ENCODE measurements around the gene CRELD2.

DNA sequence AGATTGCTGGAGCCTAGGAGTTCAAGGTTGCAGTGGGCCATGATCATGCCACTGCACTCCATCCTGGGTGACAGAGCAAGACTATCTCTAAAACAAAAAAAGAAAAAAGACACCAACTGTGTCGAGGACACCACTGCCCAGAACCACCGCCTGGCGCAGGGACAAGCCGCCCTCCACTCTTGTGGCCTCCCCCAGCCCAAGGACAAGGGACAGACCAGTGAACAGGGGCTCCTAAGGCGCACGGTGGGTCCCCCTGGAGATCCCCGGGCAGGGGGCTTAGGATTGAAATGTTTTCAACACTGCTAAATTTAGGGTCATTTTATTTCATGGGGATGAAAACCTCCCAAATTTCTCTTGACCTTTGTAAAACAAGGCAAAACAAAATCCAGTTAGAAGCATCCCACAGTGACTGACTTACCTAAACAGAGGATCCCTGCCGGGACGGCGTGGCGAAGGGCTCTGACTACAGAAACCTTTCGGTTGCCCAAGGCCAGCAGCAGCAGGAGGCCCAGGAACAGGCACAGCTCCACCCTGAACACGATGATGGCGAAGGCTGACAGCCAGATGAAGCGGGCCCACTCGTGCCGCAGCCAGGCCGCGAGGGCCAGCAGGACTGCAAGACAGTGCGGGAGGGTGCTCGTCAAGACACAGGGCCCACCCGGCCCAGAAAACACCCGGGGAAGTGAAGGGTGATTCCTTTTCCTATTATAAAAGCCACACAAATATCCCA, 8.8 kb upstream of the CRELD2 start:
- TF ChIP-seq SMC3 (IDR thresholded peaks at IDR 0.05) (no peak), JUNB (IDR thresholded peaks at IDR 0.05) (no peak), EHMT2 (IDR thresholded peaks at IDR 0.05; ENCODE audit: low read depth) (no peak), EP300 (IDR thresholded peaks at IDR 0.05) (no peak), POLR2A (IDR thresholded peaks at IDR 0.05; ENCODE audit: low read length) (no peak), KDM5A (IDR thresholded peaks at IDR 0.05) (no peak), MAFK (IDR thresholded peaks at IDR 0.05; ENCODE audit: partially characterized antibody) (no peak), ZNF302 (CRISPR knock-in tag; IDR thresholded peaks at IDR 0.05) (no peak), FOSL2 (IDR thresholded peaks at IDR 0.05) (no peak), FOSL2 (CRISPR knock-in tag; IDR thresholded peaks at IDR 0.05) (no peak), HDAC2 (IDR thresholded peaks at IDR 0.05) (no peak)
- TF ChIP-seq, protein P1, sequence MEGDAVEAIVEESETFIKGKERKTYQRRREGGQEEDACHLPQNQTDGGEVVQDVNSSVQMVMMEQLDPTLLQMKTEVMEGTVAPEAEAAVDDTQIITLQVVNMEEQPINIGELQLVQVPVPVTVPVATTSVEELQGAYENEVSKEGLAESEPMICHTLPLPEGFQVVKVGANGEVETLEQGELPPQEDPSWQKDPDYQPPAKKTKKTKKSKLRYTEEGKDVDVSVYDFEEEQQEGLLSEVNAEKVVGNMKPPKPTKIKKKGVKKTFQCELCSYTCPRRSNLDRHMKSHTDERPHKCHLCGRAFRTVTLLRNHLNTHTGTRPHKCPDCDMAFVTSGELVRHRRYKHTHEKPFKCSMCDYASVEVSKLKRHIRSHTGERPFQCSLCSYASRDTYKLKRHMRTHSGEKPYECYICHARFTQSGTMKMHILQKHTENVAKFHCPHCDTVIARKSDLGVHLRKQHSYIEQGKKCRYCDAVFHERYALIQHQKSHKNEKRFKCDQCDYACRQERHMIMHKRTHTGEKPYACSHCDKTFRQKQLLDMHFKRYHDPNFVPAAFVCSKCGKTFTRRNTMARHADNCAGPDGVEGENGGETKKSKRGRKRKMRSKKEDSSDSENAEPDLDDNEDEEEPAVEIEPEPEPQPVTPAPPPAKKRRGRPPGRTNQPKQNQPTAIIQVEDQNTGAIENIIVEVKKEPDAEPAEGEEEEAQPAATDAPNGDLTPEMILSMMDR (IDR thresholded peaks at IDR 0.05) = no peak
- TF ChIP-seq, protein P2, sequence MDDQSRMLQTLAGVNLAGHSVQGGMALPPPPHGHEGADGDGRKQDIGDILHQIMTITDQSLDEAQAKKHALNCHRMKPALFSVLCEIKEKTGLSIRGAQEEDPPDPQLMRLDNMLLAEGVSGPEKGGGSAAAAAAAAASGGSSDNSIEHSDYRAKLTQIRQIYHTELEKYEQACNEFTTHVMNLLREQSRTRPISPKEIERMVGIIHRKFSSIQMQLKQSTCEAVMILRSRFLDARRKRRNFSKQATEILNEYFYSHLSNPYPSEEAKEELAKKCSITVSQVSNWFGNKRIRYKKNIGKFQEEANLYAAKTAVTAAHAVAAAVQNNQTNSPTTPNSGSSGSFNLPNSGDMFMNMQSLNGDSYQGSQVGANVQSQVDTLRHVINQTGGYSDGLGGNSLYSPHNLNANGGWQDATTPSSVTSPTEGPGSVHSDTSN (IDR thresholded peaks at IDR 0.05) = no peak
- TF ChIP-seq, protein P3, sequence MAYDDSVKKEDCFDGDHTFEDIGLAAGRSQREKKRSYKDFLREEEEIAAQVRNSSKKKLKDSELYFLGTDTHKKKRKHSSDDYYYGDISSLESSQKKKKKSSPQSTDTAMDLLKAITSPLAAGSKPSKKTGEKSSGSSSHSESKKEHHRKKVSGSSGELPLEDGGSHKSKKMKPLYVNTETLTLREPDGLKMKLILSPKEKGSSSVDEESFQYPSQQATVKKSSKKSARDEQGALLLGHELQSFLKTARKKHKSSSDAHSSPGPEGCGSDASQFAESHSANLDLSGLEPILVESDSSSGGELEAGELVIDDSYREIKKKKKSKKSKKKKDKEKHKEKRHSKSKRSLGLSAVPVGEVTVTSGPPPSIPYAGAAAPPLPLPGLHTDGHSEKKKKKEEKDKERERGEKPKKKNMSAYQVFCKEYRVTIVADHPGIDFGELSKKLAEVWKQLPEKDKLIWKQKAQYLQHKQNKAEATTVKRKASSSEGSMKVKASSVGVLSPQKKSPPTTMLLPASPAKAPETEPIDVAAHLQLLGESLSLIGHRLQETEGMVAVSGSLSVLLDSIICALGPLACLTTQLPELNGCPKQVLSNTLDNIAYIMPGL (CRISPR knock-in tag; IDR thresholded peaks at IDR 0.05; ENCODE audit: borderline replicate concordance) = no peak

Measured in A549 (cell line).